Upper lobe of left lung (tissue), 4 donors: ENCODE results near the gene AHNAK.

ENCODE experiments used
- EP300 ChIP-seq, 4 donors: sonication (generic); formaldehyde crosslinking; IDR thresholded peaks; one replicate each; pipeline ENCODE4 v1.5.1; 2017; ENCODE audit warnings: antibody characterized with exemption in 4 of 4, control low read depth in 2 of 4
- POLR2A ChIP-seq, 4 donors: fragments of 450-650 bp; IDR thresholded peaks; one replicate each; pipeline ENCODE4 v1.5.1; 2016 to 2017; ENCODE audit warnings: antibody characterized with exemption in 4 of 4, mild to moderate bottlenecking in 2 of 4
- POLR2AphosphoS5 ChIP-seq, 2 donors: sonication (generic); formaldehyde crosslinking; IDR thresholded peaks; one replicate each; pipeline ENCODE4 v1.5.1; 2017; ENCODE audit warnings: antibody characterized with exemption in 2 of 2
- TF ChIP-seq, protein P1 (sequence below), 6 experiments: fragments of 450-650 bp in 4 of 6; fragments of 200-600 bp in 2 of 6; sonication (generic) in 2 of 6; IDR thresholded peaks; one replicate each; pipeline ENCODE4 v1.5.1; 2016 to 2019; ENCODE audit warnings: antibody characterized with exemption in 6 of 6

DNA sequence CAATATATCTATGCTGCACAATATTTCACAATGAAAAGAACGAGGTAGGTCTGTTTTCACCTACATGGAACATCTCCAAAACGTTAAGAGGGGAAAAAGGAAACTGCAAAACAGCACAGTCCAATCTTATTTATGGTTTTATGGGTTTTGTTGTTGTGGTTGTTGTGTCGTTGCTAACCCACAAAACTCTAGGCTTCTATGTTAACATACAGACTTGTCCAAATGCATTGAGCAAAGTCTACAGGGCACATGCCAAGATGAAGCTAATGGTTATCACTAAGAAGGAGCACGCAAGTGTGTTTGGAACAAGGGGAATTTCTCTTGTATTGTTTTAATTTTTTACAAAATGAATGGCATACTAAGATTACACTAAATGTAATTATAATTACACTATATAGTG lies 48.6 kb downstream of the AHNAK start:
- TF ChIP-seq EP300 (IDR thresholded peaks at IDR 0.05) = no peak
- TF ChIP-seq, protein P1, sequence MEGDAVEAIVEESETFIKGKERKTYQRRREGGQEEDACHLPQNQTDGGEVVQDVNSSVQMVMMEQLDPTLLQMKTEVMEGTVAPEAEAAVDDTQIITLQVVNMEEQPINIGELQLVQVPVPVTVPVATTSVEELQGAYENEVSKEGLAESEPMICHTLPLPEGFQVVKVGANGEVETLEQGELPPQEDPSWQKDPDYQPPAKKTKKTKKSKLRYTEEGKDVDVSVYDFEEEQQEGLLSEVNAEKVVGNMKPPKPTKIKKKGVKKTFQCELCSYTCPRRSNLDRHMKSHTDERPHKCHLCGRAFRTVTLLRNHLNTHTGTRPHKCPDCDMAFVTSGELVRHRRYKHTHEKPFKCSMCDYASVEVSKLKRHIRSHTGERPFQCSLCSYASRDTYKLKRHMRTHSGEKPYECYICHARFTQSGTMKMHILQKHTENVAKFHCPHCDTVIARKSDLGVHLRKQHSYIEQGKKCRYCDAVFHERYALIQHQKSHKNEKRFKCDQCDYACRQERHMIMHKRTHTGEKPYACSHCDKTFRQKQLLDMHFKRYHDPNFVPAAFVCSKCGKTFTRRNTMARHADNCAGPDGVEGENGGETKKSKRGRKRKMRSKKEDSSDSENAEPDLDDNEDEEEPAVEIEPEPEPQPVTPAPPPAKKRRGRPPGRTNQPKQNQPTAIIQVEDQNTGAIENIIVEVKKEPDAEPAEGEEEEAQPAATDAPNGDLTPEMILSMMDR (IDR thresholded peaks at IDR 0.05) = no peak
- no peak for TF ChIP-seq POLR2A (IDR thresholded peaks at IDR 0.05)
- TF ChIP-seq POLR2AphosphoS5 (IDR thresholded peaks at IDR 0.05) = no peak
